ENCODE measurements around the gene SLCO3A1.

Gene SLCO3A1

GRCh38 chr15:91853511-91853947 is at the start of gene SLCO3A1:
TSS of gene SLCO3A1 (plus strand) at chr15:91853708.
- DNase-seq (ENCODE audit: low read depth): peak; percentile 54

- no peak for DNase-seq (ENCODE audit: low read depth)
Observed at GRCh38 chr15:91807122-91807521, 46.4 kb upstream of the SLCO3A1 start.

- no peak for DNase-seq (ENCODE audit: low read depth)
Observed at GRCh38 chr15:91813924-91814323, 39.6 kb upstream of the SLCO3A1 start.

- no peak for DNase-seq (ENCODE audit: low read depth)
Observed at GRCh38 chr15:91816942-91817341, 36.6 kb upstream of the SLCO3A1 start.

- no peak for DNase-seq (ENCODE audit: low read depth)
Observed at GRCh38 chr15:91821458-91821857, 32.0 kb upstream of the SLCO3A1 start.

GRCh38 chr15:91824256-91824655 is 29.3 kb upstream of the SLCO3A1 start:
- DNase-seq (ENCODE audit: low read depth): no peak

GRCh38 chr15:91826443-91826842 is 27.1 kb upstream of the SLCO3A1 start:
- no peak for DNase-seq (ENCODE audit: low read depth)

- DNase-seq (ENCODE audit: low read depth): no peak
Observed at GRCh38 chr15:91833056-91833455, 20.5 kb upstream of the SLCO3A1 start.

- no peak for DNase-seq (ENCODE audit: low read depth)
Observed at GRCh38 chr15:91839867-91840266, 13.6 kb upstream of the SLCO3A1 start.

- DNase-seq (ENCODE audit: low read depth): no peak
Observed at GRCh38 chr15:91841861-91842260, 11.6 kb upstream of the SLCO3A1 start.

- DNase-seq (ENCODE audit: low read depth): no peak
Observed at GRCh38 chr15:91844341-91844740, 9.2 kb upstream of the SLCO3A1 start.

- DNase-seq (ENCODE audit: low read depth): no peak
Observed at GRCh38 chr15:91844928-91845327, 8.6 kb upstream of the SLCO3A1 start.

GRCh38 chr15:91845720-91846119 is 7.8 kb upstream of the SLCO3A1 start:
- DNase-seq (ENCODE audit: low read depth): no peak

- DNase-seq (ENCODE audit: low read depth): no peak
Observed at GRCh38 chr15:91849180-91849579, 4.3 kb upstream of the SLCO3A1 start.

GRCh38 chr15:91849749-91850161 is 3.8 kb upstream of the SLCO3A1 start:
- no peak for DNase-seq (ENCODE audit: low read depth)

- DNase-seq (ENCODE audit: low read depth): peak; percentile 61
Observed at GRCh38 chr15:91852741-91853510, 582 bp upstream of the SLCO3A1 start.

GRCh38 chr15:91853948-91854638 is 585 bp downstream of the SLCO3A1 start:
- no peak for DNase-seq (ENCODE audit: low read depth)

- DNase-seq (ENCODE audit: low read depth): no peak
Observed at GRCh38 chr15:91854639-91854990, 1.1 kb downstream of the SLCO3A1 start.

GRCh38 chr15:91855241-91855640 is 1.7 kb downstream of the SLCO3A1 start:
- no peak for DNase-seq (ENCODE audit: low read depth)

GRCh38 chr15:91855684-91856489 is 2.4 kb downstream of the SLCO3A1 start:
- DNase-seq (ENCODE audit: low read depth): no peak

GRCh38 chr15:91857224-91857585 is 3.7 kb downstream of the SLCO3A1 start:
- no peak for DNase-seq (ENCODE audit: low read depth)

GRCh38 chr15:91857772-91858171 is 4.3 kb downstream of the SLCO3A1 start:
- DNase-seq (ENCODE audit: low read depth): no peak

GRCh38 chr15:91860498-91860897 is 7.0 kb downstream of the SLCO3A1 start:
- no peak for DNase-seq (ENCODE audit: low read depth)
